ENCODE results near the gene RFX5. TPM values are rescaled to one million over a fixed set of nuclear protein-coding genes. Genes with fewer than 3 reads are reported as not detected.

The RFX5 gene
- polyA plus RNA-seq, 2 of the 4 experiments (the other 2 are of a cell fraction): 55.9 to 60.1 TPM

DNA sequence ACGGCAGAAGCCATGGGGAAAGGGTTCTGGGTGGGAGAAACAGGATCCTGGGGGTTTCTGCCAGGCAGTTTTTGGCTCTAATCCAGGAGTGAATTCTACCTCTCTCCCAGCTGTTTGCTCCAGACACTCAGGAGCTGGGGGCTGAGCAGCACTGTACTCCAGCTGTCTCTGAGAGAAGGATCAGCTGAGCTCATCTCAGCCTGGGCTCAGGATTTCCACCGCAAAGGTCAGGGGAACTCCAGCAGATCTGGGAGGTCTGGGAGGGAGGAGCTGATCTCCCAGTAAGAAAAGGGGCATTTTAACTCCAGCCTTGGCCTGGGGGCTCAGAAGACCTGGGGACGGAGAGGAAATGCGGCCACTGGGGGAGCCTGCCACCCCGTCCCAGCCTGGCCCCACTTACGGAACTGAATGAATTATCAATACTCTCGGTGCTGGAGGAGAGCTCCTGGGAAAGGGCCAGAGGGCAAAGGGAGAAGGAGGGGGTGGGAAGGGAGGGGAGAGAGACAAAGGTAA lies 37.2 kb downstream of the RFX5 start:
- H3K27ac ChIP-seq: no peak overlapping the region

DNA sequence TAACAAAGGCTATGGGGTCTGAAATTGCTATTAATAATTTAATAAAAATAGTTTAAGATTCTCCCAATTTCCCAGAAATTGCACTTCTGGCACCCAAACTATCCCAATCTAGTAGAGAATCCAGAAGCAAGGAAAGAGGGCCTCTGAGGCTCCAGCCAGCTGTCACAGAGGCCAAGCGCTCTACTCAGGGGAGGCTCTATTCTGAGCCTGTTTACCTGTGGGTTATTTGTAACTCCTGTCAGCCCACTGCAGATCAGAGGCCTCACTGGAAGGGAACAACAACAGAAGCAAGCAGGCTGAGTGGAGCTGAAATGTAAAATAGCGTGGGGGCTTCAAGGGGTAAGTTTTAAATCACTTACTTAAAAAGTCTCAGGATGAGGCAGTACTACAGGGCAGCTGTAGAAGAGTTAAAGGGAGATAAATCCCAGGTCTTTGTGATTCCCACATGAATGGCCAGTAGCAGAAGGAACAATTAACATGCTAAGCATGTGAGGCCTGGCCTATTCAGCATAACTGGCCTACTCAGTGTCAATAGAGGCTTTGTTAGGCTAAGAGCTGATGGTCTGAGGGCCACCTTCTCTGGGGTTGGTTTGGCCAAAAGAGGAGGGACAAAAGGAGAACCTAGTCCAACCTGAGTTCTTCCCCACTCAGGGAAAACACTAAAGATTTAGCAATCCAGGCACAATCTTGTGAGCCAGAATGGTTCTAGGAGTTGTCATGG lies 52.1 kb downstream of the RFX5 start:
- no peak overlapping the region for H3K4me2 ChIP-seq
- no peak overlapping the region for H3K27ac ChIP-seq
- FAIRE-seq (no peak), ATAC-seq (no peak), DNase-seq (ENCODE audit: low read depth in 1 of 2, low spot score in 1 of 2) (no peak)
- H3K4me1 ChIP-seq: no peaks in the 10 kb centered on the region
- TF ChIP-seq, protein P1, sequence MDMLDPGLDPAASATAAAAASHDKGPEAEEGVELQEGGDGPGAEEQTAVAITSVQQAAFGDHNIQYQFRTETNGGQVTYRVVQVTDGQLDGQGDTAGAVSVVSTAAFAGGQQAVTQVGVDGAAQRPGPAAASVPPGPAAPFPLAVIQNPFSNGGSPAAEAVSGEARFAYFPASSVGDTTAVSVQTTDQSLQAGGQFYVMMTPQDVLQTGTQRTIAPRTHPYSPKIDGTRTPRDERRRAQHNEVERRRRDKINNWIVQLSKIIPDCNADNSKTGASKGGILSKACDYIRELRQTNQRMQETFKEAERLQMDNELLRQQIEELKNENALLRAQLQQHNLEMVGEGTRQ (IDR thresholded peaks at IDR 0.05): no peak
- TF ChIP-seq, protein P2, sequence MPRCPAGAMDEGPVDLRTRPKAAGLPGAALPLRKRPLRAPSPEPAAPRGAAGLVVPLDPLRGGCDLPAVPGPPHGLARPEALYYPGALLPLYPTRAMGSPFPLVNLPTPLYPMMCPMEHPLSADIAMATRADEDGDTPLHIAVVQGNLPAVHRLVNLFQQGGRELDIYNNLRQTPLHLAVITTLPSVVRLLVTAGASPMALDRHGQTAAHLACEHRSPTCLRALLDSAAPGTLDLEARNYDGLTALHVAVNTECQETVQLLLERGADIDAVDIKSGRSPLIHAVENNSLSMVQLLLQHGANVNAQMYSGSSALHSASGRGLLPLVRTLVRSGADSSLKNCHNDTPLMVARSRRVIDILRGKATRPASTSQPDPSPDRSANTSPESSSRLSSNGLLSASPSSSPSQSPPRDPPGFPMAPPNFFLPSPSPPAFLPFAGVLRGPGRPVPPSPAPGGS (IDR thresholded peaks at IDR 0.05): no peak
- TF ChIP-seq KDM5A (IDR thresholded peaks at IDR 0.05) (no peak), HEYL (CRISPR knock-in tag; IDR thresholded peaks at IDR 0.05) (no peak), JUN (IDR thresholded peaks at IDR 0.05) (no peak), POLR2AphosphoS2 (conservative IDR thresholded peaks at IDR 0.05; ENCODE audit: low read length) (no peak)
- POLR2A ChIA-PET: interaction anchor here (0.5 to 2.3 kb wide), 2 partner anchors 13 to 46 kb away, joined by 4 to 7 read pairs; partner anchors contain the start of gene ZNF687
- H3K9me3 ChIP-seq: no peaks in the 10 kb centered on the region
- CTCF ChIA-PET: interaction anchor here (1.0 to 42.1 kb wide), 9 partner anchors 11 to 440 kb away, joined by 3 to 831 read pairs (median 3); partner anchors contain the start of gene ZNF687
- WGBS (ENCODE audit: missing lambda C conversion rate): 92% methylated on average over 2 of the region's 2 CpGs
- H3K4me3 ChIP-seq: no peak overlapping the region

More for the DNA sequence above, 37.2 kb downstream of the RFX5 start:
- Histone ChIP-seq H3K4me1 (peaks cover 43% of the 10 kb centered on the region), H3K4me3 (no peak overlapping the region), H3K9me3 (no peaks in the 10 kb centered on the region), H3K4me2 (no peak overlapping the region)
- ChIA-PET POLR2A (interaction anchor here (0.6 to 2.7 kb wide), 2 partner anchors 31 to 93 kb away, joined by 5 to 7 read pairs; no protein-coding TSS in a partner anchor), CTCF (interaction anchor here (0.6 to 42.1 kb wide), 8 partner anchors 9 to 148 kb away, joined by 3 to 831 read pairs (median 7); no protein-coding TSS in a partner anchor)
- TF ChIP-seq MAZ (IDR thresholded peaks at IDR 0.05; ENCODE audit: borderline replicate concordance, low read depth, low read length) (no peak), TFCP2L1 (CRISPR knock-in tag; IDR thresholded peaks at IDR 0.05) (no peak), KDM1A (IDR thresholded peaks at IDR 0.05; ENCODE audit: low read depth) (no peak), MYC (IDR thresholded peaks at IDR 0.05; ENCODE audit: borderline replicate concordance, low read length) (no peak), HEYL (CRISPR knock-in tag; IDR thresholded peaks at IDR 0.05) (no peak), POLR2AphosphoS2 (conservative IDR thresholded peaks at IDR 0.05; ENCODE audit: low read length) (no peak), CBX8 (IDR thresholded peaks at IDR 0.05) (no peak), HOXB5 (CRISPR knock-in tag; IDR thresholded peaks at IDR 0.05) (no peak), ZFP36 (IDR thresholded peaks at IDR 0.05; ENCODE audit: borderline replicate concordance, partially characterized antibody) (no peak), EP300 (IDR thresholded peaks at IDR 0.05) (no peak), CBX2 (IDR thresholded peaks at IDR 0.05; ENCODE audit: borderline replicate concordance, low read depth) (no peak), HOXA7 (CRISPR knock-in tag; IDR thresholded peaks at IDR 0.05) (no peak)
- TF ChIP-seq, protein P3, sequence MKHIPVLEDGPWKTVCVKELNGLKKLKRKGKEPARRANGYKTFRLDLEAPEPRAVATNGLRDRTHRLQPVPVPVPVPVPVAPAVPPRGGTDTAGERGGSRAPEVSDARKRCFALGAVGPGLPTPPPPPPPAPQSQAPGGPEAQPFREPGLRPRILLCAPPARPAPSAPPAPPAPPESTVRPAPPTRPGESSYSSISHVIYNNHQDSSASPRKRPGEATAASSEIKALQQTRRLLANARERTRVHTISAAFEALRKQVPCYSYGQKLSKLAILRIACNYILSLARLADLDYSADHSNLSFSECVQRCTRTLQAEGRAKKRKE (CRISPR knock-in tag; IDR thresholded peaks at IDR 0.05; ENCODE audit: low read depth): no peak
- TF ChIP-seq, protein P4, sequence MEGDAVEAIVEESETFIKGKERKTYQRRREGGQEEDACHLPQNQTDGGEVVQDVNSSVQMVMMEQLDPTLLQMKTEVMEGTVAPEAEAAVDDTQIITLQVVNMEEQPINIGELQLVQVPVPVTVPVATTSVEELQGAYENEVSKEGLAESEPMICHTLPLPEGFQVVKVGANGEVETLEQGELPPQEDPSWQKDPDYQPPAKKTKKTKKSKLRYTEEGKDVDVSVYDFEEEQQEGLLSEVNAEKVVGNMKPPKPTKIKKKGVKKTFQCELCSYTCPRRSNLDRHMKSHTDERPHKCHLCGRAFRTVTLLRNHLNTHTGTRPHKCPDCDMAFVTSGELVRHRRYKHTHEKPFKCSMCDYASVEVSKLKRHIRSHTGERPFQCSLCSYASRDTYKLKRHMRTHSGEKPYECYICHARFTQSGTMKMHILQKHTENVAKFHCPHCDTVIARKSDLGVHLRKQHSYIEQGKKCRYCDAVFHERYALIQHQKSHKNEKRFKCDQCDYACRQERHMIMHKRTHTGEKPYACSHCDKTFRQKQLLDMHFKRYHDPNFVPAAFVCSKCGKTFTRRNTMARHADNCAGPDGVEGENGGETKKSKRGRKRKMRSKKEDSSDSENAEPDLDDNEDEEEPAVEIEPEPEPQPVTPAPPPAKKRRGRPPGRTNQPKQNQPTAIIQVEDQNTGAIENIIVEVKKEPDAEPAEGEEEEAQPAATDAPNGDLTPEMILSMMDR (IDR thresholded peaks at IDR 0.05): no peak
- TF ChIP-seq, protein P1 (IDR thresholded peaks at IDR 0.05): no peak
- FAIRE-seq (no peak), DNase-seq (ENCODE audit: low read depth in 1 of 2, low spot score in 1 of 2) (no peak), ATAC-seq (no peak)
- 88% methylated on average over 6 of the region's 7 CpGs for WGBS (ENCODE audit: missing lambda C conversion rate)
